ENCODE data around the gene PRKN.
A peak's percentile ranks its signal among the peaks of the same experiment; 100 is the strongest.

Gene PRKN

DNA sequence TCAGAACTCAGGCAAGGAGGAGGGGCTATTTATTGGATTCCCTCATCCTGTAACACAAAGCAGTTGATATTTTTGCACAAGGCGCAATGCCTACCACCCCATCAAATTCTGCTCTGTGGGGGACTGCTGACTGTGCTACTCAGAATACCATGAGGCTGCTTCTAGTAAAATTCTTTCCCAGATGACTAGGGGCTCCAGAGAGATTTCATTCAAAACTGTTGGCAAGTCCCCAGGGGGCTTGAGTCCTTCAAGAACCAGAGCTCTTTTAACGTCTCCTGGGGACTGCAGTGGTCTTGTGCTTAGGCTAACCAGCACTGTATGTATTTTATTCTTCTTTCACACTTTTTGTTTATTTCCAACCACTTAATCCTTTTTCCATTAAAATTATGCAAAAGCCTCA lies 1087.8 kb downstream of the PRKN start:
- 59% methylated on average over 2 of the region's 2 CpGs for WGBS
- H2BK120ac ChIP-seq (ENCODE audit: low read depth, low read length) = no peak overlapping the region
- H3K23ac ChIP-seq (ENCODE audit: low read length in 2 of 2) = no peak overlapping the region
- H3K9ac ChIP-seq (ENCODE audit: low read length) = no peak overlapping the region
- no peak overlapping the region for H3K27ac ChIP-seq (ENCODE audit: low read length, poor library complexity, severe bottlenecking)
- no peaks in the 10 kb centered on the region for H3K79me1 ChIP-seq (replicated peaks; ENCODE audit: low read length, poor library complexity, severe bottlenecking)
- H3K9me3 ChIP-seq (ENCODE audit: control insufficient read depth, low read length) = no peaks in the 10 kb centered on the region
- no peak overlapping the region for H3K14ac ChIP-seq (ENCODE audit: low read length in 2 of 2)
- no peak overlapping the region for H3K4me2 ChIP-seq (ENCODE audit: low read length, poor library complexity, severe bottlenecking)
- DNase-seq = no peak
- no peaks in the 10 kb centered on the region for H3K36me3 ChIP-seq (ENCODE audit: control insufficient read depth in 1 of 2, insufficient read depth in 2 of 2, low read depth in 1 of 2, low read length in 2 of 2)
- H4K91ac ChIP-seq (ENCODE audit: low read length) = no peak overlapping the region
- no peak overlapping the region for H2BK5ac ChIP-seq (ENCODE audit: low read depth, low read length, poor library complexity, severe bottlenecking)
- H2BK12ac ChIP-seq (ENCODE audit: low read length in 2 of 2) = no peak overlapping the region
- H2AFZ ChIP-seq (ENCODE audit: low read depth, low read length) = no peak overlapping the region
- no peaks in the 10 kb centered on the region for H3K27me3 ChIP-seq (ENCODE audit: control insufficient read depth in 1 of 2, insufficient read depth in 1 of 2, low read length in 2 of 2)
- H2BK15ac ChIP-seq (ENCODE audit: low read depth, poor library complexity, severe bottlenecking) = no peak overlapping the region
- no peak overlapping the region for H2AK5ac ChIP-seq (ENCODE audit: low read length, severe bottlenecking)
- H3K4me3 ChIP-seq (ENCODE audit: insufficient read depth in 1 of 2, low read depth in 1 of 2, low read length in 2 of 2) = no peak overlapping the region
- peaks cover 7% of the 10 kb centered on the region for H3K4me1 ChIP-seq (ENCODE audit: control insufficient read depth, insufficient read depth, low read depth, low read length)
- no peak overlapping the region for H3K4ac ChIP-seq (ENCODE audit: low read depth in 1 of 2, low read length in 2 of 2)
- H4K8ac ChIP-seq (ENCODE audit: low read length) = no peak overlapping the region
- no peak overlapping the region for H3K18ac ChIP-seq (ENCODE audit: low read depth in 1 of 2, low read length in 2 of 2)

DNA sequence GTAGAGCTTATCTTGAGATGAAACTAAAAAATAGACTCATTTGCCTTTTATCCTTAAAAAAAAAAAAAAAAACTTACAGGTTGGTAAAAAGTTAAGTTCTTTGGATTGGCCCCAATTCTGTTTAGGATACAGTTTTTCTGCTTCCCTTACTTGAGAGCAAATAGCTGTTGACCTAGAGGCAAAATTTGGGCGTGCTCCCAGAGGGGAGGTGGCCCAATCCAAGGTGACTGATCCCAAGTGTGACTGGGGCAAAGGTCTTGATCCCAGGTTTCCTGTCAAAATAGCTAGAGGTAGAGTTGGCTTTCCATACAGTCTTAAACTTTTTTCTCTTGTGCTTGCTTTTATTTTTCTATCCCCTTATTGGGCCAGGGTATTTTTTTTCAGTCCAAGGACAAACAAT lies 1089.9 kb downstream of the PRKN start:
- Histone ChIP-seq H4K91ac (ENCODE audit: low read length) (no peak overlapping the region), H2BK15ac (ENCODE audit: low read depth, poor library complexity, severe bottlenecking) (no peak overlapping the region), H4K8ac (ENCODE audit: low read length) (no peak overlapping the region), H2BK5ac (ENCODE audit: low read depth, low read length, poor library complexity, severe bottlenecking) (no peak overlapping the region), H3K4ac (ENCODE audit: low read depth in 1 of 2, low read length in 2 of 2) (no peak overlapping the region), H3K9me3 (ENCODE audit: control insufficient read depth, low read length) (no peaks in the 10 kb centered on the region), H3K79me1 (replicated peaks; ENCODE audit: low read length, poor library complexity, severe bottlenecking) (no peaks in the 10 kb centered on the region), H2AFZ (ENCODE audit: low read depth, low read length) (no peak overlapping the region), H3K14ac (ENCODE audit: low read length in 2 of 2) (no peak overlapping the region), H2AK5ac (ENCODE audit: low read length, severe bottlenecking) (no peak overlapping the region), H2BK120ac (ENCODE audit: low read depth, low read length) (no peak overlapping the region), H3K23ac (ENCODE audit: low read length in 2 of 2) (no peak overlapping the region), H3K4me3 (ENCODE audit: insufficient read depth in 1 of 2, low read depth in 1 of 2, low read length in 2 of 2) (no peak overlapping the region), H3K4me2 (ENCODE audit: low read length, poor library complexity, severe bottlenecking) (no peak overlapping the region), H2BK12ac (ENCODE audit: low read length in 2 of 2) (no peak overlapping the region), H3K18ac (ENCODE audit: low read depth in 1 of 2, low read length in 2 of 2) (no peak overlapping the region), H3K36me3 (ENCODE audit: control insufficient read depth in 1 of 2, insufficient read depth in 2 of 2, low read depth in 1 of 2, low read length in 2 of 2) (no peaks in the 10 kb centered on the region), H3K27ac (ENCODE audit: low read length, poor library complexity, severe bottlenecking) (no peak overlapping the region), H3K4me1 (ENCODE audit: control insufficient read depth, insufficient read depth, low read depth, low read length) (peaks cover 14% of the 10 kb centered on the region), H3K9ac (ENCODE audit: low read length) (no peak overlapping the region), H3K27me3 (ENCODE audit: control insufficient read depth in 1 of 2, insufficient read depth in 1 of 2, low read length in 2 of 2) (no peaks in the 10 kb centered on the region)
- DNase-seq = no peak
- 73% methylated on average over 1 of the region's 1 CpG for WGBS

DNA sequence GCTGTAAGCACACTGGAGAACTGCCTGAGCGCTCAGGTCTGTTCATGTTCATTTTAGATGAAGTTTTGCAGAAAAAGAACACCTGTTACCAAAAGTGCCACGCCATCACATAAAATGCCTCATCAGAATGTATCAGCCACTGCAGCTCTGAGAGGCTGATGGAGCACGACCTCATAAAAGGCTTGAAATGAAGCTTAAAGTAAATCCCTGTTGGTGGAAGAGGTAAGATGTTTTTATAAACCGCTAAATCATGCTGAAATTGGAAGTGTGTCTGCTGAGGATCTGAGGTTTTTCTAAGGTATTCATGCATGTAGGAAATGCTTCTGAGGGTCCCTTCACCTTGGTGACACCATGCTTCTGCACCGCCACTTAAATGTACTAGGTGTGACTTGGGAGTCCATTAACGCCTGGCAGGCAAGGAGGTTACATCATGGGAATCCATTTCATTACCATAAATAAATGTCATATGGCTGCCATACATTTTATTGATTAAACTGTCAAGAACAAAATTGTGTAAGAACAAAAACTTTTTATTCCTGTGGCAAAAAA lies 1090.6 kb downstream of the PRKN start:
- Histone ChIP-seq H4K8ac (ENCODE audit: low read length) (no peak overlapping the region), H4K91ac (ENCODE audit: low read length) (no peak overlapping the region), H2AFZ (ENCODE audit: low read depth, low read length) (no peak overlapping the region), H3K27ac (ENCODE audit: low read length, poor library complexity, severe bottlenecking) (no peak overlapping the region), H2BK5ac (ENCODE audit: low read depth, low read length, poor library complexity, severe bottlenecking) (no peak overlapping the region), H3K9me3 (ENCODE audit: control insufficient read depth, low read length) (no peaks in the 10 kb centered on the region), H3K18ac (ENCODE audit: low read depth in 1 of 2, low read length in 2 of 2) (no peak overlapping the region), H2BK15ac (ENCODE audit: low read depth, poor library complexity, severe bottlenecking) (no peak overlapping the region), H3K4ac (ENCODE audit: low read depth in 1 of 2, low read length in 2 of 2) (no peak overlapping the region), H3K9ac (ENCODE audit: low read length) (no peak overlapping the region), H3K4me3 (ENCODE audit: insufficient read depth in 1 of 2, low read depth in 1 of 2, low read length in 2 of 2) (no peak overlapping the region), H3K23ac (ENCODE audit: low read length in 2 of 2) (no peak overlapping the region), H3K4me2 (ENCODE audit: low read length, poor library complexity, severe bottlenecking) (no peak overlapping the region), H2BK12ac (ENCODE audit: low read length in 2 of 2) (no peak overlapping the region), H2AK5ac (ENCODE audit: low read length, severe bottlenecking) (no peak overlapping the region), H3K79me1 (replicated peaks; ENCODE audit: low read length, poor library complexity, severe bottlenecking) (no peaks in the 10 kb centered on the region), H2BK120ac (ENCODE audit: low read depth, low read length) (no peak overlapping the region), H3K36me3 (ENCODE audit: control insufficient read depth in 1 of 2, insufficient read depth in 2 of 2, low read depth in 1 of 2, low read length in 2 of 2) (no peaks in the 10 kb centered on the region), H3K14ac (ENCODE audit: low read length in 2 of 2) (no peak overlapping the region), H3K27me3 (ENCODE audit: control insufficient read depth in 1 of 2, insufficient read depth in 1 of 2, low read length in 2 of 2) (no peaks in the 10 kb centered on the region), H3K4me1 (ENCODE audit: control insufficient read depth, insufficient read depth, low read depth, low read length) (peaks cover 14% of the 10 kb centered on the region)
- 85% methylated on average over 5 of the region's 6 CpGs for WGBS
- no peak for DNase-seq

DNA sequence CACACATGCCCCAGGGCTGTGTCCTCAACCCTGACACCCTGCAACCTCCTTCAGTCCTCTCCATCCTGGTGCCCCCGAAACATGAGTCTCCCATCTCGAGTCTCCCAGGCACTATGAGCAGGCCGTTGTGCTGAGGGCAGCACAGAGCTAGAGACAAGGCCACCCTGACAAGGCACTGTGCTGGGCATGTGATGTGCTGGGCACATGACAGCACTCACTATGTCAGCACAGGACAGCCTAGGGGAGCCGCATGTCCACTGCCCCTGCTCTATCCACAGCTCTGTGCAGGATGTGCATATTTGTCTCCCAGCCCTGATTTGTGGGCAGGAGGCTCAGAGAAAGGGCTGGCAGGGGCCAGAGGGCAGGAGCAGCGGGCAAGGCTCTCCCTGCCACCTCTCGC lies 1091.6 kb downstream of the PRKN start:
- H2AK5ac ChIP-seq (ENCODE audit: low read length, severe bottlenecking) = peak overlapping the region; percentile 2
- no peak overlapping the region for H3K27ac ChIP-seq (ENCODE audit: low read length, poor library complexity, severe bottlenecking)
- H3K23ac ChIP-seq (ENCODE audit: low read length in 2 of 2) = no peak overlapping the region
- WGBS = 78% methylated on average over 6 of the region's 6 CpGs
- no peak for DNase-seq
- no peak overlapping the region for H2BK15ac ChIP-seq (ENCODE audit: low read depth, poor library complexity, severe bottlenecking)
- no peak overlapping the region for H2BK12ac ChIP-seq (ENCODE audit: low read length in 2 of 2)
- no peak overlapping the region for H4K91ac ChIP-seq (ENCODE audit: low read length)
- no peak overlapping the region for H3K4me2 ChIP-seq (ENCODE audit: low read length, poor library complexity, severe bottlenecking)
- H3K14ac ChIP-seq (ENCODE audit: low read length in 2 of 2) = no peak overlapping the region
- no peaks in the 10 kb centered on the region for H3K27me3 ChIP-seq (ENCODE audit: control insufficient read depth in 1 of 2, insufficient read depth in 1 of 2, low read length in 2 of 2)
- H3K4ac ChIP-seq (ENCODE audit: low read depth in 1 of 2, low read length in 2 of 2) = no peak overlapping the region
- H3K36me3 ChIP-seq (ENCODE audit: control insufficient read depth in 1 of 2, insufficient read depth in 2 of 2, low read depth in 1 of 2, low read length in 2 of 2) = no peaks in the 10 kb centered on the region
- H3K9ac ChIP-seq (ENCODE audit: low read length) = no peak overlapping the region
- H2AFZ ChIP-seq (ENCODE audit: low read depth, low read length) = no peak overlapping the region
- H3K18ac ChIP-seq (ENCODE audit: low read depth in 1 of 2, low read length in 2 of 2) = no peak overlapping the region
- H3K4me1 ChIP-seq (ENCODE audit: control insufficient read depth, insufficient read depth, low read depth, low read length) = peaks cover 14% of the 10 kb centered on the region
- no peak overlapping the region for H3K4me3 ChIP-seq (ENCODE audit: insufficient read depth in 1 of 2, low read depth in 1 of 2, low read length in 2 of 2)
- no peaks in the 10 kb centered on the region for H3K9me3 ChIP-seq (ENCODE audit: control insufficient read depth, low read length)
- H2BK120ac ChIP-seq (ENCODE audit: low read depth, low read length) = no peak overlapping the region
- H3K79me1 ChIP-seq (replicated peaks; ENCODE audit: low read length, poor library complexity, severe bottlenecking) = no peaks in the 10 kb centered on the region
- no peak overlapping the region for H2BK5ac ChIP-seq (ENCODE audit: low read depth, low read length, poor library complexity, severe bottlenecking)
- no peak overlapping the region for H4K8ac ChIP-seq (ENCODE audit: low read length)
